Measurements from ENCODE around the gene FAM168A. TPM values are rescaled to one million over a fixed set of nuclear protein-coding genes. Genes with fewer than 3 reads are reported as not detected.

FAM168A gene
- total RNA-seq, 1 donor from 2014 or later: 29.7 TPM

GRCh38 chr11:73556966-73557365 lies 40.9 kb downstream of the FAM168A start:
- DNase-seq (ENCODE audit: low spot score): no peak

- DNase-seq (ENCODE audit: low spot score): no peak
Observed at GRCh38 chr11:73555615-73556014, 42.3 kb downstream of the FAM168A start.

DNA sequence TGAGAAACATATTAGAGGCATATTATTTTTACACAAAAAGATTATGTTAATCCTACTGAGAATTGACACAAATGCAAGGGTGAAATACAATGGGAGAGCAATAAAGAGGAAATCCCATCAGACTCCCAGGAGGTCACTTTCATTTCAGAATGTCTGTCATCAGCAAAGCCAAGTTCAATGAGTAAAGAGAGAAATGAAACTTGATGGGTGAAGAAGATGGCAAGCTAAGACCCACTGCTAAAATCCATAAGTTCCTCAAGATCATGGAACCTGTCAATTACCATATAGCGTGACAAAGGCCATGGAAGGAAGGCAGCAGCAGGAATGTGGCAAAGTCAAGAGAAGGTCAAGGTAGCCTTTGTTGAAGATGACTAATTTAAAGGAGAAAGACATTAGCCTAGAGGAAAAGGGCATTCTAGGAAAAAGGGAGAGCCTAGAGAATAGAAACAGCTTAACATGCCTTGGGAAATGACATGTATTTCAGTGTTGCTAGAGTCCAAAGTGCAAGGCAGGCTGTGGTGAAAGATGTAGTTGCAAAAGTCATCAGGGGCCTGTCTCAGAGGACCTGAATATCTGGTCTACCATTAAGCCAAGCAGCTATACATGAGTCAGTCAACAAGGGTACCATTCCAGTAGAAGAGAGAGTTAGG lies 43.1 kb downstream of the FAM168A start:
- no peak for DNase-seq (ENCODE audit: low spot score)

GRCh38 chr11:73553266-73553665 lies 44.6 kb downstream of the FAM168A start:
- DNase-seq (ENCODE audit: low spot score): no peak

DNA sequence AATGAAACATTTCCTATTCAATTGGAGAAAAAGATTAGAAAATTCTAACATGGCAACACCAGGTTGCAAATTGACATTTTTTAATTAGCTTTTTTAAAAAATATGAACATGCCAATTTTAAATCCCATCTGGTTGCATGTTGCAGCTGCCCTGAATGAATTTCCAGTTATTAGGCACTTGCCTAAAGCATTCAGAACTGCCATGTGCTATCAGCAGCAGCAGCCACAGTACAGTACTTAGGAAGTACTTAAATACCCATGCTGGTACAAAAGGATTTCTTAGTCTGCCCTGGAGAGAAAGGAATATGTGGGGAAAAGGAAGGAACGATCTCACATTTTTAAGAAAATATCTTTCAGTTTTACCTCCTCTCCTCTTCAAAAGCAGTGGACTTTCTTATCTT lies 46.2 kb downstream of the FAM168A start:
- no peak for DNase-seq (ENCODE audit: low spot score)

GRCh38 chr11:73549376-73549775 lies 48.5 kb downstream of the FAM168A start:
- DNase-seq (ENCODE audit: low spot score): no peak

- no peak for DNase-seq (ENCODE audit: low spot score)
Observed at GRCh38 chr11:73547706-73548595, 50.0 kb downstream of the FAM168A start.

DNA sequence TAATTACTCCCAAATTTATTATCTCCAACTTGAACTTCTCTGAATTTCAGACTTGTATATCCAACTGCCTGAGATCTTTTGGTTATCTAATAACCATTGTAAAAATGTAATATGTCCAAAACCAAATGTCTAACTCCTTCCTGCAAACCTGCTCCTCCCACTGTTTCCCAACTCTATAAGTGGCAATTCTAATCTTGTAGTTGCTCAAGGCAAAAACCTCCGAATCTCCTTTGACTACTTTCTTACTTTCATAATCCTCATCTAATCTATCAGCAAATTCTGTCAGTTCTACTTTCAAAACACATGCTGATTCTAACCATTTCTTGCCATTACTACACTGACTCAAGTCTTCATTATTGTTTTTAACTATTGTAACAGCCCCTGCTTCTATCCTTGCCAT lies 55.7 kb downstream of the FAM168A start:
- no peak for DNase-seq (ENCODE audit: low spot score)

DNA sequence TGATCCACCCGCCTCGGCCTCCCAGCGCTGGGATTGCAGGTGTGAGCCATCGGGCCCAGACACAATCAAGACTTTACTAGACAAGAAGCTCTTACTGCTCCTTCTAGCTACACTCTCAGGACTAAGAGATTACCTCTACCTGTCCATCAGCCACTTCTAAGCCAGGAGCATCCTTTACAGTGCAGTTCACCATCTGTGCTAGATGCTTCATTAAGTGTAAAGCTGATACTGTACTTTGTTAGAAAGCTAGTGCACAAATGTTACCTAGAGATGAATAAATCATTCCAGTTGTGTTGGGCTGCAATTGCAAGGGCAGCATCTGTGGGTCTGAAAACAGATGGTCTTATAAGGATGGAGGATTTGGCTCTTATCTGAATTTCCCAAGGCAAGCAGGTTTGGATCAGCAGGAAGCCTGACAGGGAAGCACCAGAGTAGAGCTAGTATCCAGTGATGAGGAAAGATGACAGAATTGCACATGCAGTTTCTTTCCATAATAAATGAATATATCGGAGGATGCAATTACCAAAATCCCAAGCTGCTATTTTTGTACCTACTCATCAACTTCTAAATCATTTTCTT lies 58.3 kb downstream of the FAM168A start:
- no peak for DNase-seq (ENCODE audit: low spot score)

DNA sequence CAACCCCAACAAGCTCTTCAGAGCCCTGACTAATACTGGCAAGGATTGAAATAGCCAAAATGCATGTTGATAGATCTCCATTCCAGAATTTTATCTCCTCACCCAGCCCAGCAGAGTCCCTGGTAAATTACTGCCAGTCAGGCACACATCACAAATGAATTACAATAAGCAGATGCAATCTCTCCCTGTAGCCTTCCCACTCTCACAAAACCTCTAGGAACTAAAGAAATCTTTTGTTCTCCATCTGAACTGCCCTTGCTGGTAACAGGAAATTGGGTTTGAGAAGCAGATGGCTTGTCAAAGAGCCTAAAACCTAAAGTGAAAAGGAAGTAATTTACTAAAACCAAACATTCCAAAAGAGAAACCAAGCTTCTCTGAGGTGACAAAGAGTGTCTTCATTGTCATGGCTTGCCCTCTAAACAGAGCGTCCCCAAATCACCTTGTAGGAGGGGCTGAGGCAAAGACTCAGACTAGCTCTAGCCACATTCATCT lies 59.5 kb downstream of the FAM168A start:
- no peak for DNase-seq (ENCODE audit: low spot score)

DNA sequence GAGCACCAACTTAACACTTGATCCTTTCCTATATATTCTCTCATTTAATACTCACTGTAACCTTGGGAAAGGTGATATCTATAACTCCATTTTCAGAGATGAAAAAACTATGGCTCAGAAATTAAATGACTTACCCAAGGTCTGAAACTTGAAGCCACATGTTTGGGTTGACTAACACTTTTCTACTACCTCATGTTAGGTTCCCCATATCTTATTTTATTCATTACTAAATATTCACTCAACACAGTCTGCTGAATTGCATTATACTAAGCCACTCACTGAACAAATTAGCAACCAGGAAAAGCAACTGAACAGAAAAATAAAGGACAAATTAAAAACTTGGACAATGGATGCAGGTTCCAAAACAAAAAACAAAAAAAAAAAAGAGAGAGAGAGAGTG lies 59.9 kb downstream of the FAM168A start:
- no peak for DNase-seq (ENCODE audit: low spot score)

DNA sequence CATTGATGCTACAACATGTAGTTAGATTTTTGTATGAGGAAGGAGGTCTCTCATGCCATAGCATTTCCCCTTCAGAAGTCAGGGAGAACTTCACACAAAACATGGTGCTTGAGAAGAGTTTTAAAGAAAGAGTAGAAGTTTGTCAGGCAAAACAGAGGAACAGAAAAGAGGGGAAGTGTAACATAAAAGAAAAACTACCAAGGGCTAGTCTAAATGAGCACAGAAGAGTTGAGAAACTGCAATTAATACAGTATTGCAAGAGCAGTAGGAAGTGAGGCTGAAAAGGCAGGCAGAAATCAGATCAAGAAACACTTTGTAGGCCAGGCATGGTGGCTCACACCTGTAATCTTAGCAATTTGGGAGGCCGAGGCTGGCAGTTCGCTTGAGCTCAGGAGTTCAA lies 61.0 kb downstream of the FAM168A start:
- no peak for DNase-seq (ENCODE audit: low spot score)

DNA sequence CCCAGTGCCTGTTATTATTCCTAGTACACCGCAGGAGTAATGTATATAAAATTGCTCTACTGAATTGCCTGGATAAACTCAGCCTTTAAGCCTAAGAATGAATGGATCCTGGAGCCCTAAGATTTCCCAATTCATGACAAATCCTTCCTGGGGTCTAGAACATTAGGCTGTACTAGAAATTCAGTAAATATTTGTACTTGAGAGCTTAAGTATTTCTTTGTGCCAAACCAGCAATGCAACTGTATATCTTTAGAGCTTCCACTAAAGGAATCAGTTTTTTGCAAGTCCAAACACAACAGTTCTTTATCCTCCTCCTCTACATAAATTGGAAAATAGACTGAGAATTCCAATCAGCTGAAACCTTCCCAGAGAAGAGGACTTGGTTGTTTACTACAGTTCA lies 65.6 kb downstream of the FAM168A start:
- no peak for DNase-seq (ENCODE audit: low spot score)

- no peak for DNase-seq (ENCODE audit: low spot score)
Observed at GRCh38 chr11:73531386-73531785, 66.5 kb downstream of the FAM168A start.

GRCh38 chr11:73530109-73530508 lies 67.8 kb downstream of the FAM168A start:
- no peak for DNase-seq (ENCODE audit: low spot score)

- DNase-seq (ENCODE audit: low spot score): no peak
Observed at GRCh38 chr11:73529204-73529530, 68.7 kb downstream of the FAM168A start.

- DNase-seq (ENCODE audit: low spot score): no peak
Observed at GRCh38 chr11:73528483-73529203, 69.3 kb downstream of the FAM168A start.

GRCh38 chr11:73528013-73528412 lies 69.9 kb downstream of the FAM168A start:
- no peak for DNase-seq (ENCODE audit: low spot score)

- DNase-seq (ENCODE audit: low spot score): no peak
Observed at GRCh38 chr11:73525611-73526010, 72.3 kb downstream of the FAM168A start.

GRCh38 chr11:73524774-73525173 lies 73.1 kb downstream of the FAM168A start:
- no peak for DNase-seq (ENCODE audit: low spot score)

DNA sequence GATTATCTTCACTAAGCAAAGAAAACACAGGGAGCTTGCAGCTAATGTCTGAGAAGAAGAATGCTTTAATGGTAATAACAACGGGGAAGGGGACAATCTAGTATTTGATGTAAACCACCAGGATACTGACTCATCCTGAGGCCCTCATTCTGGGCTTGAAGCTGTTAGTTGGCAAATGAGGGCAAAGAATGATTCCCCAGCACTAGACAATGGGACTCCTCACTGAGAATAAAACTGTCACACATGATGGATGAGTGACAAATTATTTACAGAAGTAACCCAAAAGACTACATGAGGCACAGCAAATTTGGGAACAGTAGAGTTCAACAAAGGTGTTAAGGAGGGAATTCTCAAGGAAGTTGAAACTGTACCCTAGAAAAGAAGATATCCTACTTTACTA lies 76.3 kb downstream of the FAM168A start:
- no peak for DNase-seq (ENCODE audit: low spot score)

GRCh38 chr11:73520353-73521061 lies 77.4 kb downstream of the FAM168A start:
- no peak for DNase-seq (ENCODE audit: low spot score)
